Stimulated activated CD4-positive, alpha-beta T cell treated with anti-CD3 and anti-CD28 coated beads, Interleukin-4, amount 100 ng/mL, for 4 hours (primary cell): ENCODE data around the gene METTL15.
"Not testable (repeated sequence)": the region's sequence is repeated elsewhere in the genome, so short reads cannot be mapped to it uniquely, and the experiment has no call there.

ENCODE experiments used
- DNase-seq, 2 experiments: peaks; one replicate each; pipeline ENCODE4 v3.0.0-alpha.2; 2020

METTL15 gene

DNA sequence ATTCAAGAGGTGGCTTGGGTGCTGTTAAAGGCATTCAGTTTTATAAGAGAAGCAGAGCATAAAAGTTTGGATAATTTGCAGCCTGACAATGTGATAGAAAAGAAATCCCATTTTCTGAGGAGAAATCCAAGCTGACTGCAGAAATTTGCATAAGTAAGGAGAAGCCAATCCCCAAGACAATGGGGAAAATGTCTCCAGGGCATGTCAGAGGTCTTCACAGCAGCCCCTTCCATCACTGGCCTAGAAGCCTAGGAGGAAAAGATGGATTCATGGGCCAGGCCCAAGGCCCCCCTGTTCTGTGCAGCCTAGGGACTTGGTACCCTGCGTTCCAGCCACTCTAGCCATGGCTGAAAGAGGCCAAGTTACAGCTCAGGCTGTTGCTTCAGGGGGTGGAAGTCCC lies 207.3 kb downstream of the METTL15 start:
- no peak for DNase-seq

DNA sequence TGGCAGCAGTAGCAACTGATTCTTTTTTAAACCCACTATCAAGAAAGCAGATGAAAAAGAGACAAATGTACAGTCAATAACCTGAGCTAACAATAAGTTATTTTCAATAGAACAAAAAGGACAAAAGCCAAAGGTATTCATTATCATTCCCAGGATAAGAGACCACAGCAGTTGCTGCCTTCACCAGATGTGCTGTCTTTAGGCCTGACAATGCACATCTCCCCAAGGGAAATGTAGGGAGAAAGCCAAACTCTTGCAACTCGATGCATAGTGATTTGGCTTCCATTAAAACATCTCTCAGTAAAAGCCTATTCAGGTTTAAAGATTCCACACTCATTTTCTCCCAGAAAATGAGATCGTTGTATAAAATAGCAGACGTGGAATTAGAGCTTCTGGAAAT lies 210.7 kb downstream of the METTL15 start:
- DNase-seq = no peak

GRCh38 chr11:28323621-28324020 lies 215.4 kb downstream of the METTL15 start:
- DNase-seq = no peak

DNA sequence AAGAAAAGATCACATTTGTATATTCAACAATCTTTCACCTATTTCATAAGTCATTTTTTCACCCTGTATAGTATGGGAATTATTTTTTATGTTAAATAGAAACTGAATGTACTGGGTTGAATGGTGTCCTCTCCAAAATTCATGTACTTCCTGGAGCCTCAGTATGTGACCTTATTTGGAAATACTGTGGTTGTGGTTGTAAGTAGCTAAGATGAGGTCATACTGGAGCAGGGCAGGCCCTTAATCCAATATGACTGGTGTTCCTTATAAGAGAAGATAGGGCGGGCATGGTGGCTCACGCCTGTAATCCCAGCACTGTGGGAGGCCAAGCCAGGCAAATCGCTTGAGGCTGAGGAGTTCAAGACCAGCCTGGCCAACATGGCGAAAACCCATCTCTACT lies 224.2 kb downstream of the METTL15 start:
- DNase-seq = not testable (repeated sequence)

GRCh38 chr11:28337701-28338100 lies 229.5 kb downstream of the METTL15 start:
- no peak for DNase-seq

DNA sequence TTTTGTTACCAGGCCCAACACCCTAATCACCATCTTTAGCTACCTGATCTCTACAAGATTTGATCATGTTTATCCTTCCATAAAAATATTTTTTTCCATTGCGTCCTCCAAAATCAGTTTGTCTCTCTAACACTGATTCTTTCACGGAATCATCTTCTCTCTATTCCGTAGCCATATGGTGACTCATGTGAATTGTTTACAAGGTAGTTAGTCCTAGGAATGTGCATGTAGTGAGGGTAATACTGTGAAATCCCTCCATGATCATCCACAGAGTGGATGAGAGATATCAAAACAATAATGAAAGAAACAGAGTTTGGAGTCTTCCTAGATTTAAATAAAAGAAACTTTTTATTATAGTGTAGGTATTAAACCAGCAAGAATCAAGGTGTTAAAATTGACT lies 230.2 kb downstream of the METTL15 start:
- no peak for DNase-seq

GRCh38 chr11:28339488-28339887 lies 231.3 kb downstream of the METTL15 start:
- DNase-seq = no peak

GRCh38 chr11:28342716-28343115 lies 234.5 kb downstream of the METTL15 start:
- DNase-seq = no peak

DNA sequence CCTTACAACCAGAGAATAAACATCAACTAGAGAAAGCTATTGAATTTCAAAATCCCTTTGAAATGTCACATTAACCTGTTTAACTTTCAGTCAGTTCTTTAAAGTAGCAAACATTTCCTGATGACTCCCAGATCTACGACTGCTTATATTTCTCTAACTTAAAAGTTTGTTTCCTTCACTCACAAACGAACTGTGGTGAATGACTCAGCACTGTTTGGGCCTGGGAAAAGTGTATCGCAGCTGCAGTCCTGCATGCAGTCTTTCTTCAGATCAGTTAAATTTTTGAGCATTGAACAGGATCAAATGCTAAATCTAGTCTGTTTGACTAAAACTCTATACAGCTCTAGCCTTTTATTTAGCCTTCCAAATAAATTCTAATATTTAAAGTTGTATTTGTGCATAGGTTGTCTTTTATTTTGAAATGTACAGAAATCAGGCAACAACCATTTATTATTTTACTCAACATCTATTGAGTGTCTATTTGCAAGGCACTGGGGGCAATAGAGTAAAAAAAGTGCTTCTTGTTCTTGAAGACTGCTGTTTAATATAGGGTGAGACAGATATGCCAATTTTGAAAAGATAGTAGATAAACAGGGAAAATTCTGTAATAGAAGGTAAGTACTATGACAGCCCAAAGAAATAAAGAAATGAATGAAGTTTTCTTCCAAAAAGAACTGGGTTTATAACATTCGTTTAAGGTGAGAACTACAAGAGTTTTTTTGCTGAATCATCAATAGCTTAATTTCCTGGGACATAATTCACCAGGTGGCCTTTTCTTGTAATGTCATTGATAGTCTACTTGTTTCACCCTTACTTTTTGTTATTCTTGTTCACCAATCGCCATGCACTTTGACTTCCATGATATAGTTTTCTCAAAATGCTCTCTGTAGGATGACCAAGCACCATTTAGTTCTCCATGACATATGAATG lies 235.4 kb downstream of the METTL15 start:
- DNase-seq = no peak

DNA sequence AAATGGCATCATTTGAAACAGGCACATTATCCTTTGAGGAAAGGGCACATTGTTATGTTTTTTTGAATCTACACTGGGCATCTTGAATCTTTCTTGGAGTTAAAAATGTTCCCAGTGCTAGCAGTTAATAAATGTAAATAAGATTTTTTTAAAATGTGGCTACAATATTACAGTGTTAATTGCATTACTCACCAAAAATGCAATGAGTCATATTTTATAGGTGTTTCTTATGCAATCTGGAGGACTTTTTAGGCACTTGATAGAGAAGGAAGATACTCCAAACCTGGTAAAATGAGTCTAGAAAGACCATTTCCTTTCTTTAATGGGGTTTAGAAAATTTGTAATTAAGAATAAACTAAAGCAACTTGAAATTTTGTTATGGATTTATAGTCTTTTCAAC lies 238.0 kb downstream of the METTL15 start:
- no peak for DNase-seq

GRCh38 chr11:28346721-28347120 lies 238.5 kb downstream of the METTL15 start:
- no peak for DNase-seq

- DNase-seq = no peak
These were observed 239.2 kb downstream of the METTL15 start for GRCh38 chr11:28347371-28347770.

GRCh38 chr11:28350216-28350615 lies 242.0 kb downstream of the METTL15 start:
- no peak for DNase-seq

- DNase-seq = no peak
These were observed 245.8 kb downstream of the METTL15 start for GRCh38 chr11:28353991-28354390.

DNA sequence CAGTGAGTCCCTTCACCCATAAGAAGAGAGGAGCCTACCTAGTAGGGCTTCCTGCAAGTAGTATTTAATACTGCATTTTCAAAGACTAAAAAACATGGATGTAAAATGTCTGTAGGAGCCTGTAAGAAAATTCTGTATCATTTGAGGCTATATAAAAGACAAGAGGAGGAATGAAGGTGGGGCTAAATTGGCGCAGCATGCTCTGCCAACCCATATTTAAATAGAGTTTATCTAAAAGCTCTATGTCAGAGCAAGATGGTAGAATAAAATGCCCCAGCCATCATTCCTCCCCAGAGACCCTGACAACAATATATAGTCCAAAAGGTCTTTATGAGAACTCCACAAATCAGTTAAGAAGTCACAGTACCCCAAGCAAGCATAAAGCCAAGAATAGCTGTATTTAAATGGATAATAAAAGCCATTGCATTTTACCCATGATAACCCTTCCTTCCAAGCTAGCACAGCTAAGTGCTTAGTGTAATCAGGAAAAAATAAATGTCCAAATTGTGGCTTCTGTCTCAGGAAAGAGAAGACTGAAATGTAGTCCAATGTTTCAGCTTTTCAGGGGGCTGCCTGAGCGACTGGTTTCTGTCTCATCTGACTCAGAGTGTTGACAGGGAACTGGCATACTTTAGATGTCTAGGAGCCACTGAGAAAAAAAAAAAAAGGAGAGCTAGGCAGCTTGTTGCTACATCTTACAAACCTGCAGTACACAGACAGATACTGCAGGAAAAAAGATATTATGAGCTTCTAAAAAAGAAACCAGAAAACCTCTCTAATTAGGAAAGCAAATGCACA lies 258.6 kb downstream of the METTL15 start:
- DNase-seq = no peak

DNA sequence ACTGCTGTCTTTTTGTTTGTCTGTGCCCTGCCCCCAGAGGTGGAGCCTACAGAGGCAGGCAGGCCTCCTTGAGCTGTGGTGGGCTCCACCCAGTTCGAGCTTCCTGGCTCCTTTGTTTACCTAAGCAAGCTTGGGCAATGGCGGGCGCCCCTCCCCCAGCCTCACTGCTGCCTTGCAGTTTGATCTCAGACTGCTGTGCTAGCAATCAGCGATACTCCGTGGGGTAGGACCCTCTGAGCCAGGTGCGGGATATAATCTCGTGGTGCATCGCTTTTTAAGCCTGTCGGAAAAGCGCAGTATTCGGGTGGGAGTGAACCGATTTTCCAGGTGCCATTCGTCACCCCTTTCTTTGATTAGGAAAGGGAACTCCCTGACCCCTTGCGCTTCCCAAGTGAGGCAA lies 269.9 kb downstream of the METTL15 start:
- DNase-seq = not testable (repeated sequence)
